H1 (cell line): ENCODE measurements around the gene TMEM260. TPM values are rescaled to one million over a fixed set of nuclear protein-coding genes. Genes with fewer than 3 reads are reported as not detected.

Experiments
- CTCF ChIA-PET: fragments of 300-600 bp; sonication (Branson Sonifier 250); formaldehyde crosslinking; loops from one replicate; lab custom pipeline; 2021; ENCODE audit not compliant: partially characterized antibody; lab: Charles Lee
- POLR2A ChIA-PET: fragments of 300-600 bp; sonication (Branson Sonifier 250); formaldehyde crosslinking; loops from one replicate; lab custom pipeline; 2021; ENCODE audit warnings: inconsistent platforms; ENCODE audit not compliant: partially characterized antibody; lab: Charles Lee
- DNase-seq, 2 experiments: peaks; one replicate each; pipeline versions ENCODE4 v3.0.0 to v3.0.0-alpha.2; 2010 to 2022; ENCODE audit warnings: low spot score in 2 of 2, low read depth in 1 of 2, mixed read lengths in 1 of 2
- FAIRE-seq: peaks from 2 replicates; lab custom pipeline; 2011; peaks lifted over from hg19 to GRCh38; lab: Jason Lieb, UNC
- H2AFZ ChIP-seq: 2 replicates; pipeline ENCODE4 v1.8.1; 2012; ENCODE audit warnings: low read length, inconsistent platforms
- H2AK5ac ChIP-seq: 2 replicates; pipeline ENCODE4 v1.6.1; 2013; ENCODE audit warnings: low read depth, low read length
- H2BK120ac ChIP-seq: replicated peaks from 2 replicates; pipeline ENCODE3; 2013; ENCODE audit warnings: low read depth, low read length, inconsistent platforms
- H2BK12ac ChIP-seq: 2 replicates; pipeline ENCODE4 v1.6.1; 2013; ENCODE audit warnings: low read depth, low read length
- H2BK15ac ChIP-seq: 2 replicates; pipeline ENCODE4 v1.6.1; 2013; ENCODE audit warnings: low read length
- H2BK20ac ChIP-seq: 2 replicates; pipeline ENCODE4 v1.6.1; 2013; ENCODE audit warnings: low read length
- H2BK5ac ChIP-seq: 2 replicates; pipeline ENCODE4 v1.6.1; 2013; ENCODE audit warnings: low read depth, low read length
- H3K14ac ChIP-seq: 2 replicates; pipeline ENCODE4 v1.6.1; 2013; ENCODE audit warnings: inconsistent platforms; ENCODE audit not compliant: insufficient read length
- H3K18ac ChIP-seq: 2 replicates; pipeline ENCODE4 v1.6.1; 2013; ENCODE audit warnings: low read length; ENCODE audit errors: extremely low read depth
- H3K23ac ChIP-seq: 2 replicates; pipeline ENCODE4 v1.6.1; 2013; ENCODE audit warnings: inconsistent platforms; ENCODE audit not compliant: insufficient read length
- H3K23me2 ChIP-seq: 2 replicates; pipeline ENCODE4 v1.6.1; 2013; ENCODE audit warnings: low read depth, low read length
- H3K27ac ChIP-seq: 2 replicates; pipeline ENCODE4 v1.6.1; 2011; ENCODE audit warnings: low read depth, low read length, inconsistent platforms
- H3K27me3 ChIP-seq, 4 experiments: replicated peaks in 1 of 4; 1 replicate in 1 of 4; 2 replicates in 3 of 4; pipeline versions ENCODE4 v1.6.1 to v1.8.1; 2011 to 2013; ENCODE audit warnings: low read length in 3 of 4, mild to moderate bottlenecking in 3 of 4, inconsistent platforms in 2 of 4, mixed read lengths in 2 of 4, moderate library complexity in 1 of 4; ENCODE audit not compliant: control insufficient read depth in 3 of 4, insufficient read depth in 3 of 4; ENCODE audit errors: extremely low read depth in 1 of 4
- H3K36me3 ChIP-seq, 4 experiments: 2 replicates each; pipeline versions ENCODE4 v1.6.1 to v1.8.1; 2011 to 2013; ENCODE audit warnings: mild to moderate bottlenecking in 4 of 4, low read length in 3 of 4, moderate library complexity in 2 of 4, control low read depth in 1 of 4, inconsistent platforms in 1 of 4; ENCODE audit not compliant: insufficient read depth in 4 of 4, control insufficient read depth in 2 of 4
- H3K4ac ChIP-seq: replicated peaks from 2 replicates; pipeline ENCODE3; 2013; ENCODE audit warnings: low read length, low read depth, mixed read lengths, inconsistent platforms; ENCODE audit not compliant: insufficient read length
- H3K4me1 ChIP-seq, 4 experiments: replicated peaks in 1 of 4; 1 replicate in 1 of 4; 2 replicates in 3 of 4; pipeline versions ENCODE4 v1.6.1 to v1.8.1; 2011 to 2013; ENCODE audit warnings: low read length in 3 of 4, inconsistent platforms in 2 of 4, mixed read lengths in 1 of 4; ENCODE audit not compliant: insufficient read depth in 4 of 4, control insufficient read depth in 3 of 4
- H3K4me2 ChIP-seq, 2 experiments: 2 replicates each; pipeline versions ENCODE4 v1.6.1 to v1.8.1; 2011 to 2013; ENCODE audit warnings: low read depth in 2 of 2, low read length in 2 of 2, control low read depth in 1 of 2, inconsistent platforms in 1 of 2, mild to moderate bottlenecking in 1 of 2; ENCODE audit not compliant: insufficient read depth in 1 of 2
- H3K4me3 ChIP-seq, 4 experiments: fragments of 200-600, 300-600 bp in 1 of 4; sonication (generic), shearing (Covaris generic), sonication (Bioruptor Twin) in 1 of 4; 2 replicates each; pipeline versions ENCODE4 v1.5.1 to v1.8.1; 2011 to 2016; ENCODE audit warnings: low read length in 4 of 4, low read depth in 3 of 4, control low read depth in 2 of 4, inconsistent platforms in 2 of 4, mild to moderate bottlenecking in 2 of 4, mixed read lengths in 1 of 4, moderate library complexity in 1 of 4; ENCODE audit not compliant: insufficient read depth in 2 of 4; ENCODE audit errors: extremely low read depth in 1 of 4
- H3K56ac ChIP-seq: replicated peaks from 2 replicates; pipeline ENCODE3; 2013; ENCODE audit warnings: low read depth, mild to moderate bottlenecking, mixed read lengths, low read length, inconsistent platforms; ENCODE audit not compliant: insufficient read length
- H3K79me1 ChIP-seq: 2 replicates; pipeline ENCODE4 v1.6.1; 2013; ENCODE audit warnings: low read depth, low read length, control low read depth
- H3K79me2 ChIP-seq, 2 experiments: 2 replicates each; pipeline versions ENCODE4 v1.6.1 to v1.8.1; 2012 to 2013; ENCODE audit warnings: low read length in 2 of 2, mild to moderate bottlenecking in 2 of 2, inconsistent platforms in 1 of 2; ENCODE audit not compliant: insufficient read depth in 2 of 2, control insufficient read depth in 1 of 2
- H3K9ac ChIP-seq, 4 experiments: replicated peaks in 1 of 4; 1 replicate in 1 of 4; 2 replicates in 3 of 4; pipeline versions ENCODE4 v1.6.1 to v1.8.1; 2011 to 2013; ENCODE audit warnings: low read depth in 3 of 4, low read length in 3 of 4, control low read depth in 2 of 4, mild to moderate bottlenecking in 2 of 4, moderate library complexity in 2 of 4, inconsistent platforms in 1 of 4; ENCODE audit errors: extremely low read depth in 1 of 4
- H3K9me3 ChIP-seq, 2 experiments: 2 replicates each; pipeline versions ENCODE4 v1.6.1 to v1.8.1; 2012 to 2013; ENCODE audit warnings: mild to moderate bottlenecking in 2 of 2, moderate library complexity in 2 of 2, control low read depth in 1 of 2, inconsistent platforms in 1 of 2, low read depth in 1 of 2, low read length in 1 of 2, mixed read lengths in 1 of 2; ENCODE audit not compliant: insufficient read depth in 2 of 2
- H4K20me1 ChIP-seq, 2 experiments: replicated peaks in 1 of 2; 2 replicates each; pipeline versions ENCODE3 to v1.8.1; 2011 to 2013; ENCODE audit warnings: inconsistent platforms in 2 of 2, low read length in 2 of 2, mild to moderate bottlenecking in 1 of 2; ENCODE audit not compliant: insufficient read depth in 2 of 2, control insufficient read depth in 1 of 2
- H4K5ac ChIP-seq: 2 replicates; pipeline ENCODE4 v1.6.1; 2013; ENCODE audit warnings: low read length, low read depth, mixed read lengths, inconsistent platforms; ENCODE audit not compliant: insufficient read length
- H4K8ac ChIP-seq: 2 replicates; pipeline ENCODE4 v1.8.0; 2013; ENCODE audit warnings: mild to moderate bottlenecking, moderate library complexity, low read length, inconsistent platforms; ENCODE audit not compliant: insufficient read depth; ENCODE audit errors: extremely low read depth
- H4K91ac ChIP-seq: replicated peaks from 2 replicates; pipeline ENCODE3; 2013; ENCODE audit warnings: low read length, mixed read lengths, inconsistent platforms; ENCODE audit not compliant: insufficient read length
- CREB1 ChIP-seq: IDR thresholded peaks from 2 replicates; pipeline ENCODE4 v1.6.1; 2012; ENCODE audit warnings: inconsistent platforms
- EP300 ChIP-seq, 2 experiments: IDR thresholded peaks; 1 replicate in 1 of 2; 2 replicates in 1 of 2; pipeline ENCODE4 v1.6.1; 2011 to 2012; ENCODE audit warnings: low read depth in 2 of 2, low read length in 2 of 2, mild to moderate bottlenecking in 2 of 2, borderline replicate concordance in 1 of 2, inconsistent platforms in 1 of 2, moderate library complexity in 1 of 2
- KDM4A ChIP-seq: IDR thresholded peaks from one replicate; pipeline ENCODE4 v1.7.1; 2012; ENCODE audit warnings: low read depth, mild to moderate bottlenecking, moderate library complexity, low read length, inconsistent platforms; ENCODE audit not compliant: severe bottlenecking
- MAX ChIP-seq: IDR thresholded peaks from 2 replicates; pipeline ENCODE4 v1.6.1; 2012; ENCODE audit warnings: inconsistent platforms
- TAF1 ChIP-seq: IDR thresholded peaks from 2 replicates; pipeline ENCODE4 v1.6.1; 2011; ENCODE audit warnings: mild to moderate bottlenecking, low read depth, low read length
- TBP ChIP-seq: IDR thresholded peaks from 2 replicates; pipeline ENCODE4 v1.6.1; 2011; ENCODE audit warnings: low read depth, low read length, improper control_type of control experiment
- ZNF274 ChIP-seq: IDR thresholded peaks from 2 replicates; pipeline ENCODE4 v1.7.0; 2012; ENCODE audit warnings: low read length, borderline replicate concordance; ENCODE audit errors: extremely low read depth
- WGBS, 2 experiments: shearing (Covaris generic) in 1 of 2; methylation state at CpG; one replicate each; pipeline versions ENCODE4 v1.1.6 to v1.1.7; 2013 to 2015; ENCODE audit warnings: low lambda C conversion rate in 2 of 2, mixed read lengths in 2 of 2, inconsistent platforms in 1 of 2, low coverage in 1 of 2, missing lambda C conversion rate in 1 of 2; ENCODE audit not compliant: insufficient replicate concordance in 2 of 2, insufficient coverage in 1 of 2, insufficient read length in 1 of 2; ENCODE audit errors: extremely low coverage in 1 of 2, missing lambda C conversion rate in 1 of 2; 5-methylcytosine and 5-hydroxymethylcytosine counted together
- long read RNA-seq, 2 experiments: library from RNA in 1 of 2; library from capped mRNA in 1 of 2; stranded (forward); transcript quantifications; one replicate each; pipeline ENCODE4 v2.0.0, GENCODE V29; 2021; ENCODE audit warnings: inconsistent platforms in 1 of 2
- polyA minus RNA-seq, 3 experiments: library from RNA; depleted of rRNA, polyadenylated mRNA; stranded (reverse); fragments of >200 nt; gene quantifications; 1 replicate in 2 of 3; 2 replicates in 1 of 3; pipeline ENCODE4 v1.2.3, GENCODE V29; 2011
- polyA plus RNA-seq, 7 experiments: library from polyadenylated mRNA; depleted of rRNA in 3 of 7; stranded (reverse) in 5 of 7; unstranded in 2 of 7; fragments of >200 nt in 5 of 7; fragments of 200-250 nt in 2 of 7; gene quantifications; 1 replicate in 5 of 7; 2 replicates in 1 of 7; 4 replicates in 1 of 7; pipeline versions ENCODE4 v1.2.1 to v1.2.3, GENCODE V29; 2011 to 2013; ENCODE audit warnings: missing spikeins in 2 of 7, mixed read lengths in 2 of 7
- total RNA-seq: library from RNA; stranded (reverse); fragmentation: NEBNext Ultra II Directional; extraction: Animal tissue kit (Norgen Biotek cat#: 25700); gene quantifications from 2 replicates; pipeline ENCODE4 v1.2.1, GENCODE V29; 2021

TMEM260 gene
- total RNA-seq, result 15.2 and 16.8 TPM in 2 replicates
- 14.4 and 17.3 TPM in 2 replicates for polyA plus RNA-seq (2011; rRNA removed)
- 10.7 TPM for polyA plus RNA-seq (2011; cell fraction: cytosol; rRNA removed)
- polyA plus RNA-seq (2011; cell fraction: nucleus; rRNA removed), result 31.8 TPM
- polyA plus RNA-seq (2012, experiment 1 of 2), result 6.6 to 7.9 TPM (median 7.1 TPM) in 4 replicates
- 1.6 TPM for polyA plus RNA-seq (2012, experiment 2 of 2)
- 21.9 TPM for polyA plus RNA-seq (2013, experiment 1 of 2)
- polyA plus RNA-seq (2013, experiment 2 of 2), result 22.0 TPM
- 24.2 and 26.5 TPM in 2 replicates for polyA minus RNA-seq (2011; rRNA and poly(A)+ RNA removed)
- polyA minus RNA-seq (2011; cell fraction: cytosol; rRNA and poly(A)+ RNA removed), result 15.2 TPM
- polyA minus RNA-seq (2011; cell fraction: nucleus; rRNA and poly(A)+ RNA removed), result 86.3 TPM
- long read RNA-seq, experiment 1, full-length matches to known transcripts, result 1 of 3 reads
- long read RNA-seq, experiment 1, partial matches to known transcripts, result 2 of 3 reads
- long read RNA-seq, experiment 1, other reads (novel, unspliced or antisense), result 0 of 3 reads
- long read RNA-seq, experiment 2, partial matches to known transcripts, result 1 of 2 reads
- long read RNA-seq, experiment 2, other reads (novel, unspliced or antisense), result 1 of 2 reads

GRCh38 chr14:56579345-56580220 is at the start of gene TMEM260:
Gene TMEM260, plus strand, starts transcription at chr14:56579798. Its CDS starts 117 bp downstream, at chr14:56579915.
- peak within 1 kb of the TSS; percentile 81 for H4K91ac ChIP-seq
- no peaks in the 10 kb centered on the region for H3K9me3 ChIP-seq
- H2BK12ac ChIP-seq, result peak within 1 kb of the TSS; percentile 89; the same call in 1 of the 2 replicates
- H2AFZ ChIP-seq, result peak within 1 kb of the TSS; percentile 99
- peak within 1 kb of the TSS; percentile 95 for H2BK5ac ChIP-seq
- H3K4me1 ChIP-seq, result peaks cover 0 to 6% (median 3%) of the 10 kb centered on the region in 4 experiments; a peak in 3 of 7 replicates
- H3K23me2 ChIP-seq, result peaks cover 5% of the 10 kb centered on the region
- H3K79me2 ChIP-seq, result peaks cover 0 to 48% of the 10 kb centered on the region in 2 experiments; a peak in 3 of 4 replicates
- H3K79me1 ChIP-seq, result peaks cover 2% of the 10 kb centered on the region; the same call in 1 of the 2 replicates
- H3K4me2 ChIP-seq, result peak within 1 kb of the TSS; percentile 51 to 69
- ChIA-PET CTCF (interaction anchor here (0.6 to 3.2 kb wide), 29 partner anchors 9 to 654 kb away, joined by 3 to 18 read pairs (median 3); no protein-coding TSS in a partner anchor), POLR2A (interaction anchor here (1.3 to 1.8 kb wide), 3 partner anchors 19 to 27 kb away, joined by 3 to 4 read pairs (median 4); no protein-coding TSS in a partner anchor)
- H3K56ac ChIP-seq, result no peak within 1 kb of the TSS
- no peak within 1 kb of the TSS for H2BK15ac ChIP-seq
- peak within 1 kb of the TSS; percentile 66; the same call in 1 of the 2 replicates for H2BK20ac ChIP-seq
- DNase-seq, result peak; percentile 71 to 96
- peak within 1 kb of the TSS; percentile 90 to 98 (median 96) for H3K4me3 ChIP-seq
- H4K8ac ChIP-seq, result peak within 1 kb of the TSS; percentile 97
- no peak within 1 kb of the TSS for H2BK120ac ChIP-seq
- H3K27ac ChIP-seq, result peak within 1 kb of the TSS; percentile 98
- FAIRE-seq, result peak; percentile 79
- H3K18ac ChIP-seq, result peak within 1 kb of the TSS; percentile 92; the same call in 1 of the 2 replicates
- WGBS, 2 experiments, result 1% methylated on average over 42 of the region's 60 CpGs; no CpG with 5 or more reads in 1 of the 2 experiments
- no peaks in the 10 kb centered on the region for H3K36me3 ChIP-seq
- H2AK5ac ChIP-seq, result no peak within 1 kb of the TSS
- H3K14ac ChIP-seq, result peak within 1 kb of the TSS; percentile 77
- peak within 1 kb of the TSS; percentile 99 for H4K5ac ChIP-seq
- no peak within 1 kb of the TSS for H3K23ac ChIP-seq
- no peak within 1 kb of the TSS for H3K4ac ChIP-seq
- no peaks in the 10 kb centered on the region for H4K20me1 ChIP-seq
- peak within 1 kb of the TSS; percentile 82 to 98 (median 90) for H3K9ac ChIP-seq
- H3K27me3 ChIP-seq, result no peaks in the 10 kb centered on the region
- TF ChIP-seq TBP, result peak; percentile 78
- TF ChIP-seq ZNF274, result no peak
- TF ChIP-seq EP300 (IDR thresholded peaks at IDR 0.05; ENCODE audit: borderline replicate concordance in 1 of 2, low read depth in 2 of 2, low read length in 2 of 2), result peak in 1 of 2 experiments; percentile 98; a peak in 2 of 3 replicates
- no peak; the same call in 1 of the 2 replicates for TF ChIP-seq MAX
- TF ChIP-seq KDM4A, result peak; percentile 84
- peak; percentile 94 for TF ChIP-seq TAF1
- peak; percentile 39; the same call in 1 of the 2 replicates for TF ChIP-seq CREB1
